HG03558 (cell line): Measurements from ENCODE around the gene LHFPL2.

Experiments
- ATAC-seq: cut with Tn5 transposase; IDR thresholded peaks from one replicate; pipeline ENCODE4 v1.9.1; 2021; ENCODE audit warnings: moderate number of reproducible peaks; ENCODE audit not compliant: unreplicated experiment; ENCODE audit errors: extremely low read depth

LHFPL2 gene

GRCh38 chr5:78576376-78576775 is 72.2 kb downstream of the LHFPL2 start:
- no peak for ATAC-seq

DNA sequence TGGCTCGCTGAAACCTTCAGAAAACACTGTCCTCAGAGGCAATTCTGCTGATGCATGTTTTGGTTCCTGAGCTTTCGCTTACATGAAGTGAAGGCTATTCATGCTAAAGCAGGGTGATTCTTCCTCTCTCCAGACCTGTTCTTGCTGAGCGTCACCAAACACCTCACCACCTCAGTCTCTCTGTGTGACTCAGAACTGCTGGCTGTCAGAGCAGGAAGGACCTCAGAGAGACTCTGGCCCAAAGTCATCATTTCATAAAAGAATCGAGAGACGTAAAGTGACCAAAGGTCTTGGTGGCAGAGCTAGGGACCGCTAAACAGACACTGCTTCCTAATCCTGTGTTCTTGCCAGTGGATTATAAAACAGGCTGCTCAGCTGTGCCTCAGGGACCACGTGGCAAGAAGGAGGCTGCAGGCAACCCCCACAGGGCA is 73.8 kb downstream of the LHFPL2 start:
- ATAC-seq: no peak

DNA sequence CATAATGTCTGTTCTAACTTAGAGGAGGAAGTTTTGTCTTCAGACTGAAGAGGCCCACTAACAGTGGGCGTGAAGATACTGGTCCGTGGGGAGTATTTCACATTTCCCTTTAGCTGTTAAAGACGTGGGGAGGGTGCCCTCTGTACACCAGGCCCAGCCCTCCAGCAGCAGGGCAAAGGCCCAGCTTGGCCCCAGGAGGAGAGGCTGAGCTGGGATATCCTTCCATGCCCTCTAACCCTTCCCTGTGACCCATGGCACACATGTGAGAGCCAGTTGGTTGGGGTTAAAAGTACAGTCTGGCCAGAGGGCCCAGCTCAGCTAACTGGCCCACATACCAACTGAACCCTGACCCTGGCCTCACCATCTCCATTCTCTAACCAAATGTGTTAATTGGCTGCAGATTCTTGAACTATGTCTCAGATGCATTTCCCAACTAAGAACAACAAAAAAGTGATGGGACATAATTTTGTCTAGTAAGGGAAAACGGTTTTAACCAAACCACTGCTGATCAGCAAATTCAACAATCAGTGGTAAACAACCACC is 74.4 kb downstream of the LHFPL2 start:
- no peak for ATAC-seq

GRCh38 chr5:78573318-78573717 is 75.3 kb downstream of the LHFPL2 start:
- no peak for ATAC-seq

DNA sequence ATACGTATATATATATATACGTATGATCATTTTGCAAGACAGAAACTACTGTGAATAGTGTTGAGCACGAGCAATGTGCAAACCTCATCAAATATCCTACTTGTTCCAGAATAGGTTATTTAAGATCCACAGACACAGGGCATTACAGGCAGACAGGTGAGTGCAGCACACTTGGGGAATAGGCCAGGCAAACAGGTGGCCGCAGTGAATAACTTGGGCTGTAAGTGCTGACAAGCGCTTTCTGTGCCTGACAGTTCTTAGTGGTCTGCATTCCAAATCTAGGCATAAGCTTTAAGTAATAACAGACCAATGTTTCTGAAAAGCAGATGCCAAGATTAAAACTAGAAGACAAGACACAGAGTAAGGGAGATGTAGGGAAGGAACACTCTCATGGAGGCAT is 77.9 kb downstream of the LHFPL2 start:
- ATAC-seq: no peak

- ATAC-seq: no peak
These were observed 79.1 kb downstream of the LHFPL2 start for GRCh38 chr5:78569441-78569840.

GRCh38 chr5:78568676-78569075 is 79.9 kb downstream of the LHFPL2 start:
- ATAC-seq: no peak

DNA sequence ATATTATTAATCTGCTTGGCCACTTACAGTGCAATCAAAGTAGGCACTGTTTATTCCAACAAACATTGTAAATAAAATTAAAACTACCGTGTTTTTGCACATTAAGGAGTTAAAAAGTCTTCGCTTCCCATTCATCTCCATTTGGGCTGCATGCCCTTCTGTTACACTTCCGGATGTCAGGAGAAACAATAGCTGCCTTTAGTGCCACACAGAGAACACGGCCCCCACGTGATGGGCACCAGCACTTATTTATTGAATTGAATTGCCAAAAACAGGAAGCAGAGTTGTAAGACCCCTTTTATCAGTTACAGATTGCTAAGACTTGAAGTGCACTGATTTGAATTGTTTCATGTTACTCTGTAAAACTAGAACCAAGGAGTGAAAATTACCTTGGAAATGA is 80.4 kb downstream of the LHFPL2 start:
- ATAC-seq: no peak

DNA sequence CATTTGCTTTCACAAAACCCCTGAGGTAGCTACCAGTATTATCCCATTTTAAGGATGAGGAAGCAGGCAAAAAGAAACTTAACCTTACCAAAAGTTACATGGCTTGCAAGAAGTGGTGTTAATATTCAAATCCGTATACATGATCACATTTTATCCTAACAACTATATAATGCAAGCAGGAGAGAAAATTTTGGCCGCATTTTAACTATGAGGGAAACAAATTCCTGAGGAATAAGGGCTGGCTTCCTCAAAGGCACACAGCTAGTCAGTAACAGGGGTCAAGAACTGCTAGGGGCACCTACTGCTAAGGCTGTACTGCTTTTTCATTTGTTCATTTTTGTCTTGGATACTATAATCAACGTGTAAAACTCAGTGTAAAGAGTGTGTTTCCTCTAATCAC is 81.0 kb downstream of the LHFPL2 start:
- no peak for ATAC-seq

DNA sequence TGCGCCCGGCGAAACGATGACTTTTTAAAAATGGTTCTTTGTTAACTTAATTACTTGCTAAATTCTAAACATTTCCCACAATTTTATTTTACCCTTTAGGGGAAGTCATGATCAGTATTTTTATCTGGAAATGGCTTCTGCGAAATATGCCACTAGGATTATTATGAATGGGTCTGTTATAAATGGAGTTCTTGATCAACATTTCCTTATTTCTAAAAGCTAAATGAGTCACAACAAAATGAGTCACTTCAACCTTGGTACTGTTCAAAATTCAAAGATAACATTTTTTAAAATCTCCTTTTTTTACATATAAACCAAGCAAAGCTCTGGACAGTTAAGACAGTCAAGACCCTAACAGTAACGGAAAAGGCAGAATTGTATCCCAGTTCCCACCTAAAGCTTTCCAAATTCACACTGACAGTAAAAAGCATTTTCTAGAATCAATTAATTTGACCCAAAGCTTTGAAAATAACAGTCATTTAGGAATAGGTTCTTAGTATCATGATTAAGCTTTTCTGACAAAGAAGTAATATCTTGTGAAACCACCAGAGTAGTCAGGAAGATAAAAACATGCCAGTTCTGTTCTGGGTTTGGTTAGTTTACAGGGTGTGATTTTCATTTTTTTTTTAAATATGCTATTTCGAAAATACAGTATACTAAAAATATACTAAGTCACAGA is 81.7 kb downstream of the LHFPL2 start:
- ATAC-seq: no peak

GRCh38 chr5:78565395-78565794 is 83.2 kb downstream of the LHFPL2 start:
- no peak for ATAC-seq

GRCh38 chr5:78563621-78564020 is 85.0 kb downstream of the LHFPL2 start:
- ATAC-seq: no peak

- ATAC-seq: no peak
These were observed 85.8 kb downstream of the LHFPL2 start for GRCh38 chr5:78562714-78563330.

GRCh38 chr5:78562001-78562400 is 86.6 kb downstream of the LHFPL2 start:
- no peak for ATAC-seq

GRCh38 chr5:78561261-78561660 is 87.3 kb downstream of the LHFPL2 start:
- ATAC-seq: no peak

- ATAC-seq: no peak
These were observed 88.3 kb downstream of the LHFPL2 start for GRCh38 chr5:78560000-78560855.

GRCh38 chr5:78557601-78558000 is 91.0 kb downstream of the LHFPL2 start:
- no peak for ATAC-seq

GRCh38 chr5:78555870-78556269 is 92.7 kb downstream of the LHFPL2 start:
- ATAC-seq: no peak

- no peak for ATAC-seq
These were observed 93.9 kb downstream of the LHFPL2 start for GRCh38 chr5:78554670-78555069.

GRCh38 chr5:78553580-78554353 is 94.8 kb downstream of the LHFPL2 start:
- ATAC-seq: no peak
